CD1c-positive myeloid dendritic cell (primary cell): ENCODE results near the gene OR10W1.

Experiments
- DNase-seq: peaks from one replicate; pipeline ENCODE4 v3.0.0-alpha.2; 2016; ENCODE audit errors: extremely low spot score

OR10W1 gene, protein sequence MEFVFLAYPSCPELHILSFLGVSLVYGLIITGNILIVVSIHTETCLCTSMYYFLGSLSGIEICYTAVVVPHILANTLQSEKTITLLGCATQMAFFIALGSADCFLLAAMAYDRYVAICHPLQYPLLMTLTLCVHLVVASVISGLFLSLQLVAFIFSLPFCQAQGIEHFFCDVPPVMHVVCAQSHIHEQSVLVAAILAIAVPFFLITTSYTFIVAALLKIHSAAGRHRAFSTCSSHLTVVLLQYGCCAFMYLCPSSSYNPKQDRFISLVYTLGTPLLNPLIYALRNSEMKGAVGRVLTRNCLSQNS

DNA sequence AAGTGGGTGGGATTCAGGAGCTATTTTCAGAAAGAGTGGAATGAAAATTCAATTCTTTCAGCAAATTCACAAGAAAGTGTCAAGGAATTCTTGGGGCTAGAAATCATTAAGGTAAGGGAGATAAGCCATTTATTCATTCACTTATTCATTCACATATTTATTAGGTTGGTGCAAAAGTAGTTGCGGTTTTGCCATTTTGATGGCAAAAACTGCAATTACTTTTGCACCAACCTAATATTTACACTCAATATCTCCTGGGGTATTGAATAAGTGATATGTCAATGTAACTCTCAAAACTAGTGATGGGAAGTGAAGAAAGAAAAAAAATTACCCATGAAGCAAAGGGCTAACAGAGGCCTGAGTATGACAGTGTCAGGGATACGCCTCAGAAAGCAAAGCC is at the start of gene OR10W1:
TSS of gene OR10W1 (minus strand) at position 119 of the 400 bp plus-strand sequence. CDS start 402 bp downstream, outside the sequence.
- DNase-seq, result no peak

DNA sequence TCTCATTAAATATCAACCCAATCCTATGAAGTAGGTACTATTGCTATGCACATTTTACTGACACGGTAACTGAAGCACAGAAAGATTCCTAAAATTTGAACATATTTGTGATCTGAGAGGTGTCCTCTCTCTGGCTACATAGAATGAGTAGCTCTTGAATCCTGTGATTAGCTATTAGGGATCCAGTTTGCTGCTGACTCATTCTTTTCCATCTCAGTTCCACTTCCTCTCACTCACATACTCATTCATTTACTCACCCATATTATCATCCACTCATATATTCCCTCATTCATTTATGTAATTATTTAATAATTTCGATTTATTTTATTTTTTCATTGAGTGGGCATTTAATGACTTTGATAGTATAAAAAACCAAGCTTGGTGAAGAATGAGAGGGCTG is 48.1 kb upstream of the OR10W1 start:
- no peak for DNase-seq

DNA sequence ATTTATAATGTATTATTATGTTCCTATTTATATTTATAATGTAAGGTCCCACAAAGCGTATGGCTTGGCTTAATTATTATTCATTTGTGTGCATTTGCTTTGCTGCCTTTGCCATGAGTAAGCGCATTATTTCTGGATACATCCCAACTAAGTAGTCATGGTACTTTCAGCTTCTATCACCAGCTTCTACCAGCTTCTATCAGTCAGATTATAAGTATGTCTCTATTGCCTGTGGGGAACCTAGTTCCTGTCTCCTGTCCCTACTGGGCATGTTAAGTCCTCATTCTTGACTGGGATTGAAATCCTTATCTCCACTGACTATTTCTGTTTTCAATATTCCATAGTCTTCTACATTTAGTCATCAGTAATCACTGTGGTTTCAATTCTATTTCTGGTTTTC is 33.5 kb upstream of the OR10W1 start:
- DNase-seq, result no peak

DNA sequence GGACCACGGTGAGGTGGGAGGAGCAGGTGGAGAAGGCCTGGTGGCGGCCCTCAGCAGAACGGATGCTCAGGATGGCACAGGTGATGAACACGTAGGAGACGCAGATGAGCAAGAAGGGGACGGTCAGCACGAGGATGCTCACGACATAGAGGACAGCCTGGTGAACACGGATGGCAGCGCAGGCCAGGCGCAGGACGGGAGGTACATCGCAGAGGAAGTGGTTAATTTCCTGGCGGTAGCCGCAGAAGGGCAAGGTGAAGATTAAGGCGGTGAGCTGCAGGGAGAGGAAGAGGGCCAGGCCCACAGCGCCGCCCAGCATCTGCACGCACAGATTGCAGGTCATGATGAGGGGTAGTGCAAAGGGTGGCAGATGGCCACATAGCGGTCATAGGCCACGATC is 24.0 kb upstream of the OR10W1 start:
- no peak for DNase-seq

DNA sequence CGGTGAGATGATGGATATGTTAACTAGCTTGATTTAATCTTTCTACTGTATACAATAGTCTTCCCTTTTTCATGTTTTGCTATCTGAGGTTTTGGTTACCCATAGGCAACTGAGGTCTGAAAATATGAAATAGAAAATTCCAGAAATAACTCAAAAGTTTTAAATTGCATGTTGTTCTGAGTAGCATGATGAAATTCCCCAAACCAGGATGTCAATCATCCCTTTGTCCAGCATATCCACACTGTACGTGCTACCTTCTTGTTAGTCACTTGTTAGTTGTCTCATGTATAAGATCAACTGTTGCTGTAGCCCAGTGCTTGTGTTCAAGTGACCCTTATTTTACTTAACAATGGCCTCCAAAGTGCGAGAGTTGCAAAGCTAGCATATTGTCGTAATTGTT is 21.2 kb upstream of the OR10W1 start:
- DNase-seq, result no peak

DNA sequence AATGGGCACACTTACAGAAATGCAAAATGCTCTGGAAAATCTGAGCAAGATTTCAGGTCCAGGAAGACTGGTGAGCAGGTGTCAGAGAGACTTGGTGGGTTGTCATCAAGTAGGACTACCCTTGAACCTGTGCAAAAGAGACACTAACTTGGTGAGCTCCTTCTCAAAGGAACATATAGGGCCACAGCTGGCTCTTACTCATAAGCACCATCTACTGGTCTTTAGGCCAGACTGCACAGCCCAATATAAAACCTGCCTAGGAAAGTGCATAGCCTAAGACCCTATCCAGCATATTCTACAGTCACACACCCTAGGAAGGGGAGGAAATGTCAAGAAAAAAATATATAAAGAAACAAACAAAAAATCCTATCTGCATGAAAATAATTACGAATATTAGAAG is 18.2 kb upstream of the OR10W1 start:
- no peak for DNase-seq

DNA sequence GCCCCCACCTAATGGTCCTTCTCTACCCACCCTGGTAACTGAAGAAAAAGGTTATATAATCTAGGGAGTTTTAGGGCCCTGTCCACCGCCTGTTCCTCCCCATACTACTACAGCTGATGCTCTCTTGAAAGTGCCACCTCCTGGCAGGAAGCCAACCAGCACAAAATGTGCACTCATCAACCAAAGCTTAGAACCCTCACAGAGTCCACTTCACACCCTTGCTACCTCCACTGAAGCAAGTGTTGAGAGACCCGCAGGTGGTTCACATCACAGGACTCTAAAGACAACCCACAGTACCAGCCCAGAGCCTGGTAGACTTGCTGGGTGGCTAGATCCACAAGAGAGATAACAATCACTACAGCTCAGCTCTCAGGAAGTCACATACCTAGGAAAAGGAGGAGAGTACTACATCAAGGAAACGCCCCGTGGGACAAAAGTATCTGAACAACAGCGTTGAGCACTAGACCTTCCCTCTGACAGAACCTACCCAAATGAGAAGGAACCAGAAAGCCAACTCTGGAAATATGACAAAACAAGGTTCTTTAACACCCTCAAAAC is 17.5 kb upstream of the OR10W1 start:
- DNase-seq, result no peak

DNA sequence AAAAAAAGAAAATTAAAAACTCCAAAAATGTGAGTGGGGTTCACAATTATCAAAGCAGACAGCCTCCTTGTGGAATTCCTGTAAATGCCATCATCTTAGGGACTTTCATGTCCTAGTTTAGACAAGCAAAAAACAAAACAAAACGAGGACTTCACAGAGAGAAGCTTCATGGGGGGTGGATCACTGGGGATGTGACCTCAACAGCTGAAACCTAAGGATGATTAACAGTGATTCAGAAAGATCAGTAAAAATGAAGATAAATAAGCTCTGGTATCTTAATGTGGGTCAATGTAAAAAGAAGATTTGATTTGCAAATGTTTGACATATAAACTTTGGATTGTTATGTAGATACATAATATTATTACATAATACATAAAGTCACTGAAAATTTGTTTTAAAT is 8.1 kb upstream of the OR10W1 start:
- DNase-seq, result no peak

DNA sequence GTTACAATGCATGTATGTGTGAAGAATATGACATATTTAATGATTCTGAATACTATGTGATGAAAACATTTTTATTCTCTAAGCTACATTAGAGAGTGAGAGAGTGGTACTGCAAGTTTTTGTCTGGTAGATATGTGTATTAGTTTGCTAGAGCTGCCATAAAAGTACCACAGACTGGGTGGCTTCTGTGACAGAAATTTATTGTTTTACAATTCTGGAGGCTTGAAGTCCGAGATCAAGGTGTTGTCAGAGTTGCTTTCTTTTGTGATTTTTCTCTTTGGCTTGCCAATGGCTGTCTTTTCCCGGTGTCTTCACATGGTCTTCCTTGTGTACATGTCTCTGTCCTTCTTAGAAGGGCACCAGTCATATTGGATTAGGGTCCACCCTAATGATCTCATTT is 6.9 kb upstream of the OR10W1 start:
- DNase-seq, result no peak

DNA sequence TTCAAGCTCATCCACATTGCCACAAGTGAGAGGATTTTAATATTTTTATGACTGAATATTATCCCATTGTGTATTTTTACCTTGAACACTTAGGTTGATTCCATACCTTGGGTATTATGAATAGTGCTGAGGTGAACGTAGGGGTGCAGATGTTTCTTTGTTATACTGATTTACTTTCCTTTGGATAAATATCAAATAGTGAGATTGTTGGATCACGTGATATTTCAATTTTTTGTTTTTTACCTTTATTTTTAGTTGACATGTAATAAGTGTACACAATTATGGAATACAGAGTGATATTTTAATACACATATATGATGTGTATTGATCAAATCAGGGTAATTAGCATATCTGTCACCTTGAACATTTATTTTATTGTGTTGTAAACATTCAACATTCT is 8.1 kb downstream of the OR10W1 start:
- no peak for DNase-seq

DNA sequence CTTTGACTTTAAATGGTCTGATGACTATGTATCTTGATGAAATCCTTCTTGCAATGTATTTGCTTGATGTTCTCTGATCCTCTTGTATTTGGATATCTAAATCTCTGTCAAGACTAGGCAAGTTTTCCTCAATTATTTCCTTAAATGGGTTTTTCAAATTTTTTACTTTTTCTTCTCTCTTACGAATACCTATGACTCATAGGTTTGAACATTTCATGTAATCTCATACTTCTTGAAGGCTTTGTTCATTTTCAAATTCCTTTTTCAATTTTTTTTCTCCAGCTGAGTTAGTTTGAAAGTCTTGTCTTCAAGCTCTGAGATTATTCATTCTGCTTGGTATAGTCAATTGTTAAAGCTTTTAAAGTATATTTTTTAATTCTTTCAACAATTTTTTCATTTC is 13.1 kb downstream of the OR10W1 start:
- DNase-seq, result no peak

DNA sequence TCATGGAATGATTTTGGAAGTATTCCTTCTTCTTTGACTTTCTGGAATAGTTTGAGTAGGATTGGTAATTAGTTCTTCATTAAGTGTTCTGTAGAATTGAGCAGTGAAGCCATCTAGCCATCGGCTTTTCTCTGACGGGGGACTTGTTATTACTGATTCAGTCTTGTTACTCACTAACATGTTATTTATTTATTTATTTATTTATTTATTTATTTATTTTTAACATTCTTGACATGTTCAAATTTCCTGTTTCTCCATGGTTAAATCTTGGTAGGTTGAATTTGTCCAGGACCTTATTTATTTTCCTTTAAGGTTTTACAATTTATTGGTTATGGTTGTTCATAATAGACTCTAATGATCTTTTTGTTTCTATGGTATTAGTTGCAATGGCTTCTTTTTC is 24.1 kb downstream of the OR10W1 start:
- DNase-seq, result no peak

DNA sequence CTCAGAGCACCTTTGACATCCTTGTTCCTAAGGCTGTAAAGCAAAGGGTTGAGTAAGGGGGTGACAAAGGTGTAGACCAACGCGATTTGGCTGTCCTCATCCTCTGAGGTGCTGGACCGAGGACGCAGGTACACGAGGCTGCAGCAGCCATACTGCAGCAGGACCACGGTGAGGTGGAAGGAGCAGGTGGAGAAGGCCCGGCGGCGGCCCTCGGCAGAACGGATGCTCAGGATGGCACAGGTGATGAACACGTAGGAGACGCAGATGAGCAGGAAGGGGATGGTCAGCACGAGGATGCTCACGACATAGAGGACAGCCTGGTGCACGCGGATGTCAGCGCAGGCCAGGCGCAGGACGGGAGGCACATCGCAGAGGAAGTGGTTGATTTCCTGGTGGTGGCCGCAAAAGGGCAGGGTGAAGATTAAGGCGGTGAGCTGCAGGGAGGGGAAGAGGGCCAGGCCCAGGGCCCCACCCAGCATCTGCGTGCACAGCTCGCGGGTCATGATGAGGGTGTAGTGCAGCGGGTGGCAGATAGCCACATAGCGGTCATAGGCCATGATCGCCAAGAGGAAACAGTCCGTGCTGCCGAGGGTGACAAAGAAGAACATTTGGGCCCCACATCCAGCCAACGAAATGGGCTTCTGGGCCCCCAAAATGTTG is 40.0 kb downstream of the OR10W1 start:
- DNase-seq, result no peak

DNA sequence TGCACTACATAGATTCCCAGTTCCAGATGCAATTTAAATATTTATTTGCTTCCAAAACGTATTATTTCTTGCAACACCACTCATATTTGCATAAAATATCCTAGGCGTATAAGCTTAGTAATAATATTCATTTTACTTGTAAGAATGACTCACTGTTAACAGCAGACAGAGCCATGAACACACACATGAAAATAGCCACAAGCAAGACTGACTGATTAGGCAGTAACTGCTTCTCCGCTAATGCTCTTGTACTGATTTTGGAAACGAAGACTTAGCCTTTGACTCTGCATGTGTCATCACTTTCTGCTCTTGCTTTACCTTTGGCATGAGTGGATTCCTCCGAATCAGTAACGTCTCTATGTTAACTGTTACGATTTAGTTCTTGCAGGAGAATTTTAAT is 45.3 kb downstream of the OR10W1 start:
- no peak for DNase-seq
